HCEC 1CT (cell line): ENCODE results near the gene RNU5B-1.
"Not testable (repeated sequence)": the region's sequence is repeated elsewhere in the genome, so short reads cannot be mapped to it uniquely, and the experiment has no call there.

Source experiments
- DNase-seq: peaks from one replicate; pipeline ENCODE4 v3.0.0-alpha.2; 2017

Gene RNU5B-1

GRCh38 chr15:65344914-65345275, 40.4 kb downstream of the RNU5B-1 start:
- no peak for DNase-seq

- no peak for DNase-seq
Measured at GRCh38 chr15:65346856-65347598, 42.5 kb downstream of the RNU5B-1 start.

- not testable (repeated sequence) for DNase-seq
Measured at GRCh38 chr15:65347756-65348155, 43.3 kb downstream of the RNU5B-1 start.

DNA sequence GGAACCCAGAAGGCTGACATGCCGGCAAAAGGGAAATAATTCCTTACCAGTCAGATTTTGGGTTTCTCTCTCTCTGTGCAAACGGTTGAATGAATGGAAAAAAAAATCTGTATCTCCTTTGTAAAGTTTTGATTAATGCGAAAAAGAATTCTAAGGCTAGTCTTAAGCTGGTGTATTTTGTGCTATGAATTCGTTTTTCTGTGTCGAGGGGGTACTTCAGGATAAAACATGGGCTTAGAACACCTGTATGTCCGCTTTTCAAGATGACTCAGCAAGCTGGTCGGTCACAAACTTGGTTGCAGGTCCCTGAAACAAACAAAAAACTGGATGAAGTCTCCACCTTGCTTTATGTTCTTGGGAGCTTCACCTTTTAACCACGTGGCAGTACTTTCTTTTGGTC, 44.9 kb downstream of the RNU5B-1 start:
- no peak for DNase-seq

GRCh38 chr15:65351972-65352371, 47.5 kb downstream of the RNU5B-1 start:
- not testable (repeated sequence) for DNase-seq
